GM19395 (cell line): ENCODE data around the gene KRT15.
"Not testable (repeated sequence)": the region's sequence is repeated elsewhere in the genome, so short reads cannot be mapped to it uniquely, and the experiment has no call there.

Experiments used
- ATAC-seq: cut with Tn5 transposase; IDR thresholded peaks from one replicate; pipeline ENCODE4 v1.9.1; 2021; ENCODE audit warnings: mild to moderate bottlenecking, moderate library complexity; ENCODE audit not compliant: unreplicated experiment

KRT15 gene

GRCh38 chr17:41544935-41545334, 26.2 kb upstream of the KRT15 start:
- no peak for ATAC-seq

GRCh38 chr17:41544491-41544892, 25.8 kb upstream of the KRT15 start:
- ATAC-seq = no peak

- not testable (repeated sequence) for ATAC-seq
Observed at GRCh38 chr17:41542786-41543185, 24.1 kb upstream of the KRT15 start.

GRCh38 chr17:41542357-41542756, 23.7 kb upstream of the KRT15 start:
- ATAC-seq = no peak

- no peak for ATAC-seq
Observed at GRCh38 chr17:41540921-41541625, 22.4 kb upstream of the KRT15 start.

DNA sequence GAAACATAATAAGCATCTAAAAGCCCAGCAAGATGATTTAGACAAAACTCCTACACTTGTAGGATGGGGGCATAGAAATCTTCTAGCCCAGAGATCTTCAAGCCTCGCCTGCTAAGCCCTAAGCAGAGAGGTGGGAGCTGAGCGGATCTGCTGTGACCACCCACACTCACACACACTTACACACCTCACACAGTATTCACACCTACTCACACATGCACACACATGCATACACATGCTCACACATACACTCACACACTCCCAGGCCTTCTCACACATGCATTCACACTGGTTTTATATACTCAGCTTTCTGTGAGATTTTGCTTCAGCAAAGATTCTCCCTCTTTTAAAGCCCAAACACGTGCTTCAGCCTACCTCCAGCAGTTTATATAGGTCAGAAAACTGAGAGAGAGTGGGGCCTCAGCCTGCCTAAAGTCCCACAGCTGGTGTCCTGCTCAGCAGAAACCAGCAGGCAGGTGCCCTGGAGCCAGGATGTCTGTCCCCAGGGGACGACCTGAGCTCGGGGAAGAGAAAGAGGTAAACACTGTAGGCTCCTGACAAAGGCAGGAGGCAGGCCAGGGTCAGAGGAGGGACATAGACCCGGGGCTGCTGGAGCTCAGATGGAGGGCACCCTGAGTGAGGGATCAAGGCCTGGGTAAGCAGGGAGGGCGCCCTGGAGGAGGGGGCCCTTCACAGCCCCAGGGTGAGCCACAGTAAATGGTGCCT, 21.4 kb upstream of the KRT15 start:
- ATAC-seq = no peak

- ATAC-seq = no peak
Observed at GRCh38 chr17:41539071-41539492, 20.4 kb upstream of the KRT15 start.

- no peak for ATAC-seq
Observed at GRCh38 chr17:41538565-41538991, 19.9 kb upstream of the KRT15 start.

DNA sequence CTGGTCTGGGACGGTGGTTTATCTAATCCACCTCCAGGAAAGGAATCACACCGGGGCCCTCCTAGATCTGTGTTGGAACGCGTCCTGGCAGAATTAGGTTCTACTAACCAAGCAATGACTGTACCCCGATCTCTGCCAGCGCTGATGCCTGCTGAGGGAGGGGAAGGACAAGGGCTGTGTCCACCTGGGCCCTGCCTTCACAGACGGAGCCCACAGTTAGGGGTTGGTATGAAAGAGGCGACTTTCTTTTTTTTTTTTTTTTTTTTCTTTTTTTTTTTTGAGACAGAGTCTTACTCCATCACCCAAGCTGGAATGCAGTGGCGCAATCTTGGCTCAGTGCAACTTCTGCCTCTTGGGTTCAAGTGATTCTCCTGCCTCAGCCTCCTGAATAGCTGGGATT, 19.3 kb upstream of the KRT15 start:
- no peak for ATAC-seq

- no peak for ATAC-seq
Observed at GRCh38 chr17:41537614-41537954, 18.9 kb upstream of the KRT15 start.

GRCh38 chr17:41536741-41537613, 18.3 kb upstream of the KRT15 start:
- no peak for ATAC-seq

GRCh38 chr17:41535764-41536481, 17.2 kb upstream of the KRT15 start:
- no peak for ATAC-seq

GRCh38 chr17:41534899-41535546, 16.3 kb upstream of the KRT15 start:
- no peak for ATAC-seq

GRCh38 chr17:41533613-41534012, 14.9 kb upstream of the KRT15 start:
- no peak for ATAC-seq

GRCh38 chr17:41532947-41533570, 14.4 kb upstream of the KRT15 start:
- no peak for ATAC-seq

GRCh38 chr17:41531993-41532392, 13.3 kb upstream of the KRT15 start:
- ATAC-seq = no peak

- ATAC-seq = no peak
Observed at GRCh38 chr17:41530062-41531048, 11.7 kb upstream of the KRT15 start.

DNA sequence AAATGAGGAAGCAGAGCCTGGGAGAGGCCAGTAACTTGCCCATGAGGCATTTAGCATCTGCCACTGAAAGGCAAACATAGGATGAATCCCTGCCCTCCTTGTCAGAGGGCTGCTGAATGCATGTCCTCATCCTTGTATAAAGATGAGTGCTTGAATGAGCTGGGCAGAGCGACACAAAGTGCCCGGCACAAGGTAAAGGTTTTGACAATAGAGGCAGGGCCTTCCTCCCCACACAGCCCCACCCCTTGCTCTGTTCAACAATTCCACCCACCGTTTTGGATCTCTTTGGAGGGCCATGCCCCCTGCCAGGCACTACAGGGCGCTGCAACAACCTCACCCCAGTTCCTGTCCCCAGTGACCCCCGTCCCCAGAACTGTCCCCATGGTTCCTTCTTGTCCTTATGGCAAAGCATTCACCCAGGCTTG, 10.8 kb upstream of the KRT15 start:
- ATAC-seq = no peak

DNA sequence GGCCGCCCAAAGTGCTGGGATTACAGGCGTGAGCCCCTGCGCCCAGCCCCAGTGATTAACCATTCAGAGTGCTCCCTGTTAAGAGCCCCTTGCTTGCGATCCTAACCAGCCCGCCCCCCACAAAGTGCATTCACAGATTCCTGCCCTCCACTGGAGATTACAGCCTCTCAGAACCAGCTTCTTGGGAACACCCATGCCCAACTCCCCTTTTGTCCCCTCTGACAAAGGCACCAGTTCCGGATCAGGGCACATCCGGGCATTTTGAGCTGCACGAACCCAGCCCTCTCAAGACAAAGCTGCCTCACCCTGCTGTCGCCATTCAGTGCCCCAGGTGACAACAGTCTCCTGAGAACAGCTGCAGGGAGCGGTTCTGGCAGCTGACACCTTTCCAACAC, 10.3 kb upstream of the KRT15 start:
- ATAC-seq = no peak
